ENCODE data around the gene IMP3.
"Not testable (repeated sequence)": the region's sequence is repeated elsewhere in the genome, so short reads cannot be mapped to it uniquely, and the experiment has no call there.

IMP3 gene

GRCh38 chr15:75649848-75650247, 9.8 kb upstream of the IMP3 start:
- no peak for DNase-seq

DNA sequence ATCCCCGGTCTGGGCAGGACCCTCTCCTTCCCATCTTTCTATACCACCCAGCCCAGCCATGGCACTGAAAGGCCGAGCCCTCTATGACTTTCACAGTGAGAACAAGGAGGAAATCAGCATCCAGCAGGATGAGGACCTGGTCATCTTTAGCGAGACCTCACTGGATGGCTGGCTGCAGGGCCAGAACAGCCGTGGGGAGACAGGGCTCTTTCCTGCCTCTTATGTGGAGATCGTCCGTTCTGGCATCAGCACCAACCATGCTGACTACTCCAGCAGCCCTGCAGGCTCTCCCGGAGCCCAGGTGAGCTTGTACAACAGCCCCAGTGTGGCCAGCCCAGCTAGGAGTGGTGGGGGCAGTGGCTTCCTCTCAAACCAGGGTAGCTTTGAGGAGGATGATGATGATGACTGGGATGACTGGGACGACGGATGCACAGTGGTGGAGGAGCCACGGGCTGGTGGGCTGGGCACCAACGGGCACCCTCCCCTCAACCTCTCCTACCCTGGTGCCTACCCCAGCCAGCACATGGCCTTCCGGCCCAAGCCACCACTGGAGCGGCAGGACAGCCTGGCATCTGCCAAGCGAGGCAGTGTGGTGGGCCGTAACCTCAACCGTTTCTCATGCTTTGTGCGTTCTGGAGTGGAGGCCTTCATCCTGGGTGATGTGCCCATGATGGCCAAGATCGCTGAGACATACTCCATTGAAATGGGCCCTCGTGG, 9.2 kb upstream of the IMP3 start:
- DNase-seq: no peak

- no peak for DNase-seq
Observed at GRCh38 chr15:75648156-75649000, 8.4 kb upstream of the IMP3 start.

- DNase-seq: peak; percentile 70
Observed at GRCh38 chr15:75647370-75648155, 7.5 kb upstream of the IMP3 start, which contains the start of gene SNX33. Gene SNX33, plus strand, starts transcription at chr15:75647912. Its CDS starts 1,191 bp downstream, at chr15:75649103.

DNA sequence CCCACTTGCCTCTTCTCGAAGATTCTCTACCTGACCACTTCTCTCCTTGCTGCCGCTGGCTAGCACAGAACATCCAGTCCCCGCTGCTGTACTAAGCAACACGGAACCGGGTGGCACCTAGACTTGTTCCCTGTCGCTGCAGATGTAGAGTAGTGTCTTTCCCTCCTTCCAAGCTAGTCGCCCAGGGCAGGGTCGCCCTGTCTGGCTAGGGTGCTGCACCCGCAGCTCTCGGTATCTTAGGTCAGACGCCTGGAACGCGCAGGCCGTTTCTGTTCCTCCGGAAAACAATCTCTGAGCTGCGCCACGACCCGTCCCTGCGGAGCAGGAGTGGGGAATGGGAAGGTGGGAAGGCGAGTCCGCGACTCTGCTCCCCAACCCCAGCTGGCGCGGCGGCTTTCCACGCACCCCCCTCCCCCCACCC, 6.9 kb upstream of the IMP3 start:
- peak; percentile 24 for DNase-seq

- no peak for DNase-seq
Observed at GRCh38 chr15:75646112-75646943, 6.3 kb upstream of the IMP3 start.

GRCh38 chr15:75644376-75644775, 4.4 kb upstream of the IMP3 start:
- DNase-seq: no peak

GRCh38 chr15:75641603-75642002, 1.6 kb upstream of the IMP3 start:
- DNase-seq: no peak

DNA sequence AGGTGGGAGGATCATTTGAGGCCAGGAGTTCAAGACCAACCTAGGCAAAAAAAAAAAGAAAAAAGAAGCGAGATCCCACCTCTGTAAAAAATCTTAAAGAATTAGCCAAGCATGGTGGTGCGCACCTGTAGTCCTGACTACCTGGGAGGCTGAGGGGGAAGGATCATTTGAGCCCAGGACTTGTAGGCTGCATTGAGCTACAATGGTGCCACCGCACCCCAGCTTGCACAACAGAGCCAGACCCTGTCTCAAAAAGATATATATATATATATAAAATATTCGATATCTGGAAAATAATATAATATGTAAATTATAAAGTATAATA, 1.1 kb upstream of the IMP3 start:
- DNase-seq: no peak

DNA sequence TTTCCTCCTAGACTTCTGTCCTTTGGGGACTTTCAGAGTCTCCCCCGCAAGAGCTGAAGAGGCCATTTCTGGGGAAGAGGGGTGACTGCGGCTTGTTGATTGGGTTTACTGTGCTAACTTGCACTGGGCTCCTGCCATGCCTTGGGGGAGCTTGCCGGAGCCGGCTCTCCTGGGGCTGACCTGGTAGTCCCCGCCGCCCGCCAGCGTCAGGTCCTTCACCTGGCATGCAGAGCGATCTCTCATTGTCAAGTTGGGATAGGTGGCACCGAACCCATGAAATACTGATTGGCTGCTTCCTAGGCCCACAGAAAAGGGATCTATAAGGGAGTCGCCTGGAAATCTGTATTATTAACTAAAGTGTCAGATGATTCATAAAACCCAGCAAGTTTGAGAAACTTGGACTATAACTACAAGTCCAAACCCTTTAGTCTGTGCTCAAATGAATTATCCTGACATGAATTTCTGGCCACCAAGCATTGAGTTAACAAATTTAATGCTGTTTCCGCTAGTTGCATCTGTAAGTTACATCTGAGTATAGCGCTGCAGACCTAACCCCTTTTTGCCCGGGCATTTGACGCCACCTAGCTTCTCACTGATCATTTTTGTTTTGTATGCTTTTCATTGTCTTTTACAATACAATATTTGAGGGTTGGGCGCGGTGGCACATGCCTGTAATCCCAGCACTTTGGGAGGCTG, 607 bp upstream of the IMP3 start:
- DNase-seq: peak; percentile 66

DNA sequence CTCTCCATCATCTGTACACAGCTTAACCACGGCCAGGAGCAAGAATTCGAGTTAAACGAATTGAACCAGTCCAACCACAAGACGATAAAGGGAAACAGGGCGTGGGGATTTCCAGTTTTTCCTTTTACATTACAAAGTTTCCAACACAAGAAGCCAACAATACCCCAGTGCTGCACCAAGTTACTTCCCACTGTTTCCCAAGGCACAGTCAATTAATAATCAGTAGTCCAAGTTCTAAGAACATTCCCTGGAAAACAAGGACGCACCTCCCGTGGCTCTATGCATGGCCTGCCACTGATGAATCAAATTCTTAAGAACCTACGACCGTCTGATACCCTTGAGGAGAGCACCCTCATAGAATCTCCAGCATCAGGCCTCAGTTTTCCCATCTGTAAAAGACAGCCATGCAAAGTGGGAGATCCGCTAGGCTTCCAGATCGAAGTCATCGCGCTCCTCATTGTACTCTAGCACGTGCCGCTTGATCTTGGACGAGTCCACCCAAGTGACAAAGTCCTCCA, 774 bp downstream of the IMP3 start:
- no peak for DNase-seq

DNA sequence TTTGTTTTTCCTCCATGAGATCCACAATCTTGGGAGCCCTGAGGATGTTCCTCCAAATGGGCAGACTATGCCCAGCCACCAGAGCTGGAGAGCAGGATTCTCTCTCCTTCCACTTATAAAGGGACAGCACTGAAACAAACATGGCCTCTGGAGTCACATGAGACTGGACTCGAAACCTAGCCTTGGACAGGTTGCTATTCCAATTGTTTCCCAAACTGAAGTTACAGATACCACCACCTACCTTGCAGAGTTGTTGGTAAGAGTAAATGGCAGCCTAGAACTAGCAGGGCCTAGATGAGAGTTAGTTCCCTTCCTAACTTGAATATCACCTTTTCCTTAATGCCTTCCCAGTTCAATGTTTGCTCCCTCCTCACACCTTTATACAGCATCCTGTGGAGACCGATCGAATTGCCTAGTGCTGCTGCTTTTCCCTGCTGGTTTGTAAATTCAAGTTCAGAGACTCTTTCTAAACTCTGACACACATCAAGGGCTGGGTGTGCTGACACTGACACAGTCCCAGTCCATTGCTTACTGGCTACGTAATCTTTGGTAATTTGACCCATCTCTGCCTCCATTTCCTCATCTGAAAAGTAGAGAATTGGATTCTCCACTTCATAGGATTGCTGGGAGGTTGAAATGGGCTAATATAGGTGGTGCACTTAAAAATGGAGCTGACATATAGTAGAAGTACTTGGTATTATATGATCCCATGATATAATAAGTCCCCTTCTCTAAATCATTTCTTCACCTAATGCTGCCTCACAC, 2.6 kb downstream of the IMP3 start:
- DNase-seq: no peak

DNA sequence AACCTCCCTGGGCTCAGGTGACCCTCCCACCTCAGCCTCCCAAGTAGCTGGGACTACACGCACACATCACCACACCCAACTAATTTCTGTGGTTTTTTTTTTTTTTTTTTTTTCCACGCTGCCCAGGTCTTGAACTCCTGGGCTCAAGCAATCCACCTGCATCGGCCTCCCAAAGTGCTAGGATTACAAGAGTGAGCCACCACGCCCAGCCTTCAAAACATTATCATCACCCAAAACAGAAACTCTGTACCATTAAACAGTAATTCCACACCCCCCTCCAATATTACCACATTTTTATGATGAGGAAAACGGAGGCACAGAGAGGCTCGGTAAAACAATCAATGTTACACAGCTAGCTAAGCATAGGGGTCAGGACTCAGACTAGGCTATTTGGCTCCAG, 4.0 kb downstream of the IMP3 start:
- DNase-seq: no peak

GRCh38 chr15:75633922-75634321, 6.1 kb downstream of the IMP3 start:
- DNase-seq: not testable (repeated sequence)

GRCh38 chr15:75631935-75632334, 8.1 kb downstream of the IMP3 start:
- DNase-seq: no peak

- DNase-seq: peak; percentile 97
Observed at GRCh38 chr15:75625542-75626347, 14.3 kb downstream of the IMP3 start, which contains the start of gene SNUPN. Gene SNUPN, minus strand, starts transcription at chr15:75625725. Its CDS starts 4,674 bp downstream, at chr15:75621051.

DNA sequence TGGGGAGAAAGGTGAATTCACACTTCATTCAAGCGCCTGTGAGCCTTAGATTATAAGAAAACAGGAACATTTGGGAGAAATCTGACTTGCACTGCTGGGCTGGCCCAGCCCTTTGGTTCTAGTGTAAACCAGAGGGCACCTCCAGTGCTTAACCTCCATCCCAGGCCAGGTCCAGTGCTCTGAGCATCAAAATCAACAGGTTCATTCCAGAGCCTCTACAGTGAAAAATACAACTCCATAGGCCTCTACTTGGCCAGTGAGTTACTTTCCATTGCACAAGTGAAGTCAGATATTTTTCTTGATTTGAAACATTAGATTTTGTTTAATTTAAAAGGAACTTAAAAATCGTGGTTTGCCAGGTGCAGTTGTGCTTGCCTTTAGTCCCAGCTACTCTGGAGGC, 17.5 kb downstream of the IMP3 start:
- no peak for DNase-seq

DNA sequence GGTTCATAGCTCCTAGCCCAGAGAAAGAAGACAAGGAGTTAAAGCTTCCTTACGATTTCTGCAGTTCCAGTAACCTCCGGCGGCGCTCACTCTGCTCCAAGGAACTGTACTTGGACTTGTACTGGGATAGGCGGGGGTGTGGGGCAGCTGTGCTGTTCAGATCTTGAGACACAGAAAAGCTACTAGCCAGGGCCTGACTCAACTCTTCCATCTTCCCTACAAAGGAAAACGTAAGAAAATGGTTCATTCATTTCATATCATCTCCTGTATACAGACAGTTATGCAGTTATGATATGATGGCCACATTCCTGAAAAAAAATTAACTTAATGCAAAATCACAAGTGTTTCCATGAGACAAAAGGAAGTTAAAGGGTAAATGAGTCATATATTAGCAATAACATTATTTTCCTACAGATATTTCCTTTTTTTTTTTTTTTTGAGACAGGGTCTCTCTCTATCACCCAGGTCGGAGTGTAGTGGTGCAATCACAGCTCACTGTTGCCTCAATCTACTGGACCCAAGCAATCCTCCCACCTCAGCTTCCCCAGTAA, 19.1 kb downstream of the IMP3 start:
- DNase-seq: no peak

- DNase-seq: no peak
Observed at GRCh38 chr15:75620058-75620820, 19.8 kb downstream of the IMP3 start.

All from activated CD4-positive, alpha-beta T cell treated with anti-CD3 and anti-CD28 coated beads for 48 hours (primary cell).